GM20431 (cell line): ENCODE measurements around the gene CLEC6A.
"Not testable (repeated sequence)": the region's sequence is repeated elsewhere in the genome, so short reads cannot be mapped to it uniquely, and the experiment has no call there.

Source experiments
- in situ Hi-C: fragments of 300-500 bp; cut with MseI, MboI; formaldehyde crosslinking; loops from one replicate; pipeline ENCODE4 v1.15.0; 2020; ENCODE audit warnings: low sequenced_read_pairs; ENCODE audit not compliant: unreplicated experiment

The CLEC6A gene

DNA sequence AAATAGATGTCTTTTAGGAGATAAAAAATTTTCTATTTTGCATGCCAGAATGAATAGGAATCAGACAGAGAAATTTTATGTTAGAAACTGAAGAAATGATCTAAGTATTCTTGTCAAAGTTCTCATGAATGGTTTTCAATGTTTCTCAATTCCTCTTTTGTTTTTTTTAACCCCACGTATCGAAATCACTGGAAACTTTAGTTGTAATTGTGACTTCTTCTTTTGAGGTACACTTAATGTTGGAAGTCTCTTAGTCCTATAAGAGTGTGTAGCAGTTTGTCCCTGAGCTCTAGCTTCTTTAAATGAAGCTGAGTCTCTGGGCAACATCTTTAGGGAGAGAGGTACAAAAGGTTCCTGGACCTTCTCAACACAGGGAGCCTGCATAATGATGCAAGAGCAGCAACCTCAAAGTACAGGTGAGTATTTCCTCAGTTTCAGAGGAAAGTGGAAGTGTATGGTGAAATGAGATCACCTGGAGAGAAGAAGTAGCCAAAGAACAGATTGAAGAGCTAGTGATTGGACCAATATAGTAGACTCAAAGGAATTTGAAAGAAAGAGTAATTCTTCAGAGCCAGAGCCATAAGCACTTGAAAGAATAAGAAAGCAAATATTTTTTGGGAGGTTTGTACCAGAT, at the start of gene CLEC6A:
Gene CLEC6A (plus strand): TSS at position 236 of the 634 bp plus-strand sequence. CDS start 150 bp downstream, at position 386.
- in situ Hi-C loops = no loop called here

GRCh38 chr12:8419576-8419975, 36.2 kb upstream of the CLEC6A start:
- in situ Hi-C loops = not testable (repeated sequence)

GRCh38 chr12:8420506-8420905, 35.3 kb upstream of the CLEC6A start:
- in situ Hi-C loops = no loop called here

GRCh38 chr12:8444536-8445278, 11.1 kb upstream of the CLEC6A start:
- in situ Hi-C loops = not testable (repeated sequence)

- in situ Hi-C loops = no loop called here
Measured at GRCh38 chr12:8445731-8446130, 10.0 kb upstream of the CLEC6A start.

- in situ Hi-C loops = no loop called here
Measured at GRCh38 chr12:8446642-8447547, 8.9 kb upstream of the CLEC6A start.

DNA sequence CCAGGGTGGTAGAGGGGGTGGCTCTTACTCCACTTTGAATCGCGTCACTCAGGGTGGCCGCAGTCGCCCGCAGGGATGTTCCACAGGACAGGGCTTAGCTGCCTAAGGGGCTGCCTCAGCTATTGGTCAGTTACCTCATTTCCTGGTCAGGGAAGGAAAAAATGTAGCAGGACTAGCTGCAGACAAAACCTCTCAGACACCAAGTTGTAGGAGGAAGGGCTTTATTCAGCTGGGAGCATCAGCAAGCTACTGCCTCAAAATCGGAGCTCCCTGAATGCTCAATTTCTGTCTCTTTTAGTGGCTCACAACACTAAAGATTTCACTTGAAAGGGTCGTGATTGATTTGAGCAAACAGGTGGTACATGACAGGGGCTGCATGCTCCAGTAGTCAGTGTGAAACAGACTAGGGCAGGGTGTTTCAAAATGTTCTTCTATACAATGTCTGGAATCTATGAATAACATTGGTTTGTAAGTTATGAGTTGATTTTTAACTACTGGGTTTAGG, 6.4 kb upstream of the CLEC6A start:
- in situ Hi-C loops = no loop called here

DNA sequence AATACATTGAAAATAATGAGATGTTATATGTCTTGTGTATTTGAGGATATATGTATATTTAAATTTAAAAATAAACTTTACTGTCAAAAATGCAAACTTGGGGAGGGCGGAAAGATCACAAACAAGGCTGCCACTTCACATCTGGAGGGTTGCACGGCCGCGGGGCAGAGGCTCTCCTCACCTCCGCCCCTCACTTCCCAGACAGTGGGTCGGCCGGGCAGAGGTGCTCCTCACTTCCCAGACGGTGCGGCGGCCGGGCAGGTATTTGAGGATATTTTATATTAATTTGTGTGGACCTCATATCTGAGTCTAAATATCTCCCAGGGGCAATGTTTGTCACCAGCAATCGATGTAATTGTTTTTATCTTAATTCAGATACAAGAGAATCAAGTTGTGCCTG, 3.7 kb upstream of the CLEC6A start:
- in situ Hi-C loops = no loop called here

DNA sequence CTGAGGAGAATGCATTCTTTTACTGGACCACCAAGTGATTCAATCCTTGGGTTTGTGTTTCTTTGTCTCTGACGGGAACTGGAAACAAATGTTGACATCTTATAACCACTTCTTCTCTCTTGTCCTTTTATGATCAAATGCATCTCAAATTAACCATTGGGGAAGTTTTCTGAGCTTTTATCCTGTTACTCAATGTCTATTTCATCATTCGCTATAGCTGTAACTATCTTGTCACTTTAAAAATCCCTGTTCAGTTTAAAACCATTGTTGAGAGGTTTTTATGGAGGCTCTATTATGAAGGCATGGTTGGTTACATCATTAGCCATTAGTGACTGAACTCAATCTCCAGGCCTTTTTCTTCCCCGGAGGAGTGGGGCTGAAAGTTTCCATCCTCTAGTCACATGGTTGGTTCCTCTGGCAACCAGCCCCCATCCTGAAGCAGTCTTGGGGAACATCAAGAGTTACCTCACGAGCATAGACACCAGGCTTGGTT, 2.7 kb upstream of the CLEC6A start:
- in situ Hi-C loops = no loop called here

DNA sequence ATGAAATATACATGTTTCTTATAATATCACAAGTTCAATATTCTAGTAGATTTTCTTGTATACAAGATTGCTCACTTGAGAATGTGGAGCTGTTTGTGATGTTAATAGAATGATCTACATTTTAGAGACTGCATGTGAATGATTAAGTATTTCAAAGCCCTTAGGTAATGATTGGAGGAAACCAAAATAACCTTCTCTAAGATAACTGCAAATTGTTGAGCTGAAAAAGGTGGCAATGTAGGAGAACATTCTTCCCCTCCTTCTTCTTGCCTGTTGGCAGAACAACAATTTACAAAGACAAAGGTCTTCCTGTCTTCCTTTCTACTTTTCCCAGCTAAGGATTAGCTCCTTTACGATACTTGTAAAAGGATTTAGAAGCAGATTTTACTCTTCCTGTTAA, 2.0 kb upstream of the CLEC6A start:
- in situ Hi-C loops = no loop called here

DNA sequence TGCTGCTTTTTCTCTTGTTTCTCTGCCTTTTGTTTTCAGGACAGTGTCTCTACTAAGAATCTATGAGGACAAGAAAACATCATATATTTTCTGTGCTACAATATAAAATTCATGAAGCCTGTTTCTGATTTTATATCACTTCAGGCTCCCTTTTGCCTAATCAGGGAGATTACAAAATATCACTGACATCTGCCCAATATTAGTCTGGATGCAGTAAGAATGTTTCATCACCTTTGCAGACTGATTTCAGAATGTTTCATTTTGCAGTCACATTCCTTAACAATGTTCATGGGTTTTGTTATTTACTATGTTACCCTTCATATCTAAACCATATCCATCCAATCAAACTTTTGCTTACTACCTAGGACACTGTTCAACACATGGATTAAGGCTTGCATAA, 491 bp upstream of the CLEC6A start:
- in situ Hi-C loops = no loop called here

DNA sequence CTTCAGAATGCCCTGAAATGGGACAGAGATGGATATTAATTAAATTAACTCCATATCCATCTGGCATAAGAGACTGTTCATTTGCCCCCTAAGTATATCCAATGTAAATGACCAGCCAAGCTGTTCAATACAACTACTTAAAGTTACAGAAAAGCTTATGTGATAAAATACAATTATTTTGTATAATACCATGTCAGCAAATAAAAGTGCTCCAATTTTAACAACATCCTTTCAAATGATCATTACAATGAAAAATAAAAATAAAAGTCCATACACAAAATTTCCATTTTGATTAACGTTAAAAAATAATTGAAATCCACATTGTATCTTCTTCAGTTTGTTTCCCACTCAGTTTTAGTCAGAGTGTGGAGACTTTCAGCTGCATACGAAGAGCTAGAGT, 5.7 kb downstream of the CLEC6A start:
- in situ Hi-C loops = no loop called here

GRCh38 chr12:8465301-8465996, 9.7 kb downstream of the CLEC6A start:
- in situ Hi-C loops = no loop called here

- in situ Hi-C loops = no loop called here
Measured at GRCh38 chr12:8466241-8466640, 10.5 kb downstream of the CLEC6A start.

DNA sequence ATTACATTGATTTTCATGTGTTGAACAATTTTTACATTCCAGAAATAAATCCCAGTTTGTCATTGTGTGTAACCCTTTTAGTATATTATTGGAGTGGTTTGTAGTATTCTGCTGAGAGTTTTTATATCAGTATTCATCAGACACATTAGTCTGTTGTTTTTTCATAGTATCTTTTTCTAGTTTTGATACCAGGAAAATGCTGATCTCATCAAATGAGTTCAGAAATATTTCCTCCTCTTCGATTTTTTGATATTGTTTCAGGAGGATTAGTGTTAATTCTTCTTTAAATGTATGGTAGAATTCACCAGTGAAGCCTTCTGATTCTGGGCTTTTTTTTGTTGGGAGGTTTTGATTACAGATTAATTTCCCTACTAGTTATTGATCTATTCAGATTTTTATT, 15.3 kb downstream of the CLEC6A start:
- in situ Hi-C loops = no loop called here

GRCh38 chr12:8475508-8476203, 19.9 kb downstream of the CLEC6A start:
- in situ Hi-C loops = no loop called here

DNA sequence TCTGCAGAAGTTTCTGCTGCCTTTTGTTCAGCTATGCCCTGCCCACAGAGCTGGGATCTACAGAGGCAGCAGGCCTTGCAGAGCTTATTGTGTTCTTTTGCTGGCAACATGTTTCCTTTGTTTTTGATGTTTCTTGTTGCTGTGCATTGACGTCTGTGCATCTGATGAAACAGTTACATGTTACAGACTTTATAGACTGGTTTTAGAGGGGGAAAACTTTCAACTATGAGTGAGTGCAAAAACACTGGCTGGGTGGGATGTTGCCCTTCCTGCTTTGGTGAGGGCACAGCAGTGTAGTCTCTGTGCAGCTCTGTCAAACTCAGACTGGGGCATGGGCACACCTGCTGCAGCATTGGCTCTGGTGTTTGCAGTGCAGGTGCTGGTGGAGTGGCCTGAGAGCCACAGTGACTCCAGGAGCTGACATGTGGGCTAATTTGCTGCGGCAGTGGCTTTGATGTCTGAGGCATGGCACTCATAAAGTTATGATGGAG, 26.9 kb downstream of the CLEC6A start:
- in situ Hi-C loops = no loop called here

GRCh38 chr12:8483079-8483478, 27.3 kb downstream of the CLEC6A start:
- in situ Hi-C loops = no loop called here
